Raji (cell line): Measurements from ENCODE around the gene CARD11.

ENCODE experiments used
- POLR2A ChIP-seq: IDR thresholded peaks from 2 replicates; pipeline ENCODE4 v1.6.1; 2011; ENCODE audit warnings: low read depth, low read length, control low read depth; ENCODE audit not compliant: insufficient read depth

CARD11 gene

DNA sequence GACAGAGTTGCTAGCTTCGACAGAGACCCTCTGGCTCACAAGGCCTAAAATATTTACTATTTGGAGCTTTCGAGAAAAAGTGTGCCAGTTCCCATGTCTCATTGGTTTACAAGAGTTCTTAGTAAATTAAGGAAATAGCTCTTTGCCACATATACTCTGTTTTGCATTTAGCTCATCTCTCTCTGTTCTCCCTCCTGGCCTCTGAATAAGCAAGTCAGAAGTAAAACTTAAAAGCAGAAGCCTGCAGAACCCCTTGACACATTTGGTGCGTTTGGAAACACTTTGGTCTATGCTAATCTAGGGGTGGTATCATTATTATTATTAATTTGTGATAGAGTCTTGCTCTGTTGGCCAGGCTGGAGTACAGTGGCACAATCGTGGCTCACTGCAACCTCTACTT, 6.4 kb downstream of the CARD11 start:
- no peak for TF ChIP-seq POLR2A

GRCh38 chr7:3034591-3035150, 9.0 kb downstream of the CARD11 start:
- TF ChIP-seq POLR2A, result no peak

DNA sequence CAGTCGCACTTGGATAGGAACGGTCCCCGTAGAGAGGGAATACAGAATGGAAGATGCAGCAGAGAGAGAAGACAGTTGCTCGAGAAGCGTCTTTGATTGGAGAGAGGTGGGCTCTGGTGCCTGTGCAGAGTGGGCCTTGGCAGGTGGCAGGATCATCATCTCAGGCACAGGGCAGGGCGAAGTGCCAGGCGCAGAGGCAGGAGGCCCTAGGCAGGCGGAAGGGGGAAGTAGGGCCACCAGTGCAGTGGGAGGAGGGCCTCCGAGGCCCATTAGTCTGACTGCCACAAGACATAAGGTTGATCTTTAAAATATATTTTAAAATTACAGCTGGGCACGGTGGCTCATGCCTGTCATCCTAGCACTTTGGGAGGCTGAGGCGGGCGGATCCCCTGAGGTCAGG, 10.1 kb downstream of the CARD11 start:
- TF ChIP-seq POLR2A, result no peak

GRCh38 chr7:3033136-3033535, 10.5 kb downstream of the CARD11 start:
- no peak for TF ChIP-seq POLR2A

GRCh38 chr7:3032256-3032655, 11.4 kb downstream of the CARD11 start:
- no peak for TF ChIP-seq POLR2A

- TF ChIP-seq POLR2A, result no peak
These were observed 14.5 kb downstream of the CARD11 start for GRCh38 chr7:3029138-3029537.

DNA sequence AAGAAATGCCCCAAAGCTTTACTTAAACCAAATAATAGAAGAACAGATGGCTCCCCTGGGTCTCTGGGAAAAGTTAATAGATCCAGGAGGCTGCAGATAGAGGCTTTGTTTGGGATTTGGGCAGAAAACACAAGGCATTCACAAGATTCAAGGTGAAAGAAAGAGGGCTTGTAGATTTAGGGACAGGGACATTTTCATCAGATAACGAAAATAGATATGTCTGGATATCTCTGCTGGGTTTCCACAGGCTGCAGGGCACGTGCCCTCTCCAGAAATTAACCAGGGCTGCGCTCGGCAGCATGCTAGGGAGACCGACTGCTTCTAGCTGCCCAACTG, 14.9 kb downstream of the CARD11 start:
- TF ChIP-seq POLR2A, result no peak

- no peak for TF ChIP-seq POLR2A
These were observed 15.5 kb downstream of the CARD11 start for GRCh38 chr7:3028071-3028757.

- TF ChIP-seq POLR2A, result no peak
These were observed 16.4 kb downstream of the CARD11 start for GRCh38 chr7:3027005-3027845.

- TF ChIP-seq POLR2A, result no peak
These were observed 18.1 kb downstream of the CARD11 start for GRCh38 chr7:3025616-3026015.

- no peak for TF ChIP-seq POLR2A
These were observed 21.8 kb downstream of the CARD11 start for GRCh38 chr7:3021825-3022224.

DNA sequence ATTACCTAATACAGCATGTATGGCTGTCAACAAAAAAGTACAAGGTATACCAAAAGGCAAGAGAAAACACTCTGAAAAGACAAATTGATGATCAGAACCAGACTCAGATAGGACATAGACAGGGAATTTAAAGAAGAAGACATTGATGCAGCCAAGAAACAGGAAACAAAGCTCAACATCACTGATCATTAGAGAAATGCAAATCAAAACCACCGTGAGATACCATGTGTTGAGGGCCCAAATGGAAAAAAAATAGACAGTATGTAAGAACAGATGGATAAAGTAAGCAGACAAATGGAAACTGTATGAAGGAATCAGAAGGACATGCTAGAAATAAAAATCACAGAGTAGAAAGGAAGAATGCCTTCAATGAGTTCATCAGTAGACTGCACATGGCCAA, 23.3 kb downstream of the CARD11 start:
- no peak for TF ChIP-seq POLR2A

GRCh38 chr7:3019801-3020200, 23.9 kb downstream of the CARD11 start:
- TF ChIP-seq POLR2A, result no peak

GRCh38 chr7:3013975-3014792, 29.5 kb downstream of the CARD11 start:
- TF ChIP-seq POLR2A, result no peak

DNA sequence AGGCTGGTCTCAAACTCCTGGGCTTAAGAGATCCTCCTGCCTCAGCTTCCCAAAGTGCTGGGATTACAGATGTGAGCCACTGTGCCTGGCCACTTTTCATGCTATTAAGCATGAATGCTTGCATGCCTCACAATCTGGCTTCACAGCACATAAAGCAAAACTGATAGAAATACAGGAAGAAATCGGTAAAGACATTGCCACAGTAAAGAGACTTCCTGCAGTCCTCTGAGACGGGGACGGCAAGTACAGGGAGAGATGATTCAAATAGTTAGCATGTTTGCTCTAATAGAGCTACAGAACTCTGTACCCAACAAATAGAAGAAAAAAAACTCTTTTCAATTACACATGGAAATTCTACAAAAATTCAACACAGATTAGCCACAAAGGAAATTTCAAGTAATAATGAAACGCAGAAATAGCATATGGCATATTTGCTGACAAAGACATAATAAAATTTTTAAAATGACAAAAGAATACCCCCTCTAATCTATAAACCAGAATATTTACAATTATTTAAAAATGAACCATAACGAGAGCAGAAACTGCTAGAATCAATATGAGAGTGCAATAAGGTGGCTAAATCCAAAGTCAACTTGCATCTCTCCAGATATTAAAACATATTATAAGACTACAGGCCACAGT, 32.3 kb downstream of the CARD11 start:
- no peak for TF ChIP-seq POLR2A
